NCI-H187 (cell line): ENCODE results near the gene PAX5.
A peak's percentile ranks its signal among the peaks of the same experiment; 100 is the strongest.

Experiments used
- DNase-seq, 2 experiments: peaks; one replicate each; lab custom pipeline; 2025; lab: John Stamatoyannopoulos, UW

Gene PAX5

DNA sequence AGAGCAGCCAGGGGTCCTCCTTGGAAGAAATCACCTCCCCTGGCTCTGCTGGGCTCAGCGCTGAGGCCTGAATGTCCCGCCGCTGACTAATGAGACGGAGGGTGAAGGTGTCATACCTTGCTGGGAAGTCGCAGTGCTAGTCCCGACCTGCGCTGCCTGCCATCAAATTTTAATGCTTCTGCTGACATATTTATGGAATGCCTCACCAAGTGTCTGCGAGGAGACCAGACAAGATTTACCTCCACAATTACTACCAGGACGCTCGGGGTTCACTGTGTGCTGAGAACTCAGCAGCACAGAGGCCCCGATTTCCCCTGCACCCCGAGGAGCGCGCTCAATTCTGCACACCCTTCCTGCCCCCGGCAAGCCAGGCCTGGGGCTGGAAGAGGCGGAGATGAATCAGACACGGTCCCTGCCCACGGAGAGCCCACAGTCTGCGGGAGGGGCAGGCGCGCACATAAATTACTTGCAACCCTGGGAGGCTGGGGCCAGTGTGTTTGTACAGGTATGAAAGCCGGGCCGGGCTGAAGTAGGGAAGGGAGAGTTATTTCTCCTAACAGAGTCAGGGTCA is 175.2 kb downstream of the PAX5 start:
- DNase-seq, result no peak

GRCh38 chr9:36855448-36856315 is 178.4 kb downstream of the PAX5 start:
- peak in 1 of 2 experiments; percentile 6 for DNase-seq

GRCh38 chr9:36854751-36855150 is 179.3 kb downstream of the PAX5 start:
- DNase-seq, result no peak

DNA sequence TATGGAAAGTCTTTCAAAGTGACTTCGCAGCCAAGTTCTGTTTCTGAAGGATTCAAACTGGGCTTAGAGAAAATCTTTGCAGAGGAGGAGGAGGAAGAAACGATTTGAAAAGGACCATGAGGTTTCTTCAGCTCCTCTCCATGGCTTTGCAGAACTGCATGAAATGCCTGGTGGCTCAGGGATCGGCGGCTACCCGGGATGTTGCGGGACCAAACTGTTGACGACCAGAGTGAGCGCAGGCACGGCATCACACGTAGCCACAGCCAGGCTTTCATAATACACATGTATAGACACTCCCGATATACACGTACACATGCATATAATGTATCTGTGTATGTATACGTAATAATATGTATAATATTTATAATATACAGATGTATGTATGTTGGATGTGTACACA is 180.0 kb downstream of the PAX5 start:
- DNase-seq, result no peak

DNA sequence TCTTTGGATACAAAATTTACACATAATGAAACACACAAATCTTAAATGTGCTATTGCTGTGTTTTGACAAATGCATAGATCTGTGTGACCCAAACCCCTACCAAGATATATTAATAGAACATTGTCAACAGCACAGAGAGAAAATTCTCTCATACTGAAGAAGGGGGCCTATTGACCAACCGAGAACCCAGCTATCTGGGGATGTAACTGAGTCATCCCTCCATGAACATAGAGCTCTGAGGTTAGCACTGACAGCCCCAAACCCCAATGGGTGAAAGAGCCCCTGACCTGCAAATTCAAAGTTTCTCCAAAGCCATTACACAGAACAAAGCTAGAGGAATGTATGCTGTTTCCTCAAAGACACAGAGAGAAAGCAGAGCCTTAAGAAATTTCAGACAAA is 180.8 kb downstream of the PAX5 start:
- no peak for DNase-seq

GRCh38 chr9:36849943-36850342 is 184.1 kb downstream of the PAX5 start:
- DNase-seq, result no peak

DNA sequence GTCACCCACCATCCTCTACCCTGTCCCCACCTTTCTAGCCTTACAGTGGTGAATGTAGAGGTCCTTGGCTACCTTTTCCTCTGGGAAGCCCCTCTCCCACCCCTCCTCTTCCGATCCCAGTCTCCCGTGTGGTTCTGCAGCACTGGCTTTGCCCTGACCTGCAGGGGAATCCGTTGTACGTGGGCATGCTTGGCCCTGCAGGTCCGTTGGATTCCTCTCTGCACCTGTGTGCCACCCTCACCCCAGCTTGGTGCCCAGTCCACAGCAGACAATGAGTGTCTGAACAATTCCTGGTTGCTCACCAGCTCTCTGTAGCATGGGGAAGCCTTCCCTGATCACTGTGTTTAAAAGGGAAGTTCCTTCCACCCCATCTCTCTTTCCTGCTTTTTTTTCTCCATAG is 185.1 kb downstream of the PAX5 start:
- DNase-seq, result no peak

GRCh38 chr9:36847781-36848673 is 186.0 kb downstream of the PAX5 start:
- DNase-seq, result peak; percentile 21 to 67

- no peak for DNase-seq
Measured at GRCh38 chr9:36846621-36847020, 187.4 kb downstream of the PAX5 start.

DNA sequence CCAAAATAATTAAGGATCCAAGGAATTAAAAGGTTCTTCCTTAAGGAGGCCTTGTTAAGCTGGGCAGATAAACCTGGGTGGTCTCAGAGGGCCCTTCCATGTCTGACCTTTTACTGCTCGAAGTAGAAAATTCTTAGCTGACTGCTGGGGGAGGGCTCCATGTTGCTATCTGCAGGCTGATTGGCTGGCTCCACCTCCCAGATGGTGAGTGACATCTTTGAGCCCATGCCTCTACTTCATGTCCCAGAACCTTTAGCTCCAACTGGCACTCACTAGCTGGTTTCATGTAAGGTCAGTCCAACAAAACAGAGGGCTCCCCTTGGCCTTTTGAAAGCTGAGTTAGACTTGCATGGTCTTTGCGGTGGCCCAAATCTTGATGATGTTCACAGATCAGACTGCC is 188.2 kb downstream of the PAX5 start:
- DNase-seq, result no peak

DNA sequence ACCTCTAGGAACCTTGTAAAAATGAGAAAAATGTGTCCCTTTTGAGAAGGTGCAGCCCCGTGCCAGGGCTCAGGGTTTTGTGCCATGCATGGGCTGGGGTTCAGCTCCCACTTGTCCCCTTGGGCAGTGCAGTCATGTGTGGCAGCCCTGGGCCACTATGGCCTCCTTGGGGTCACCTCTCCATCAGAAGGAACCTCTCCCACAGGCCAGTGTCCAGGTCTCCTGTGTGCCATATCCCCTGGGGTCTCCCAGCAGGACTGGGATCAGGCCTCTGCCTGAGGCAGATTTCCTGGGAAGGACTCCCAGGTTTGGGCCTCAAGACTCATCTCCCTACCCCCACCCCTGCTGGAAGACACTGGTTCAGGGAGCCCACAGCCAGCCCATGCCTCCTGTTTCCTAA is 189.1 kb downstream of the PAX5 start:
- DNase-seq, result no peak

GRCh38 chr9:36843964-36844363 is 190.1 kb downstream of the PAX5 start:
- no peak for DNase-seq

- no peak for DNase-seq
Measured at GRCh38 chr9:36842560-36843530, 191.2 kb downstream of the PAX5 start.

- DNase-seq, result no peak
Measured at GRCh38 chr9:36840898-36841536, 193.1 kb downstream of the PAX5 start.

- DNase-seq, result no peak
Measured at GRCh38 chr9:36839131-36839885, 194.8 kb downstream of the PAX5 start.

GRCh38 chr9:36837431-36838405 is 196.3 kb downstream of the PAX5 start:
- DNase-seq, result no peak

- no peak for DNase-seq
Measured at GRCh38 chr9:36836486-36836885, 197.6 kb downstream of the PAX5 start.

- DNase-seq, result no peak
Measured at GRCh38 chr9:36835271-36835996, 198.6 kb downstream of the PAX5 start.
